HG03558 (cell line): ENCODE results near the gene PIK3R6.
"Not testable (repeated sequence)": the region's sequence is repeated elsewhere in the genome, so short reads cannot be mapped to it uniquely, and the experiment has no call there.

Experiments
- ATAC-seq: cut with Tn5 transposase; IDR thresholded peaks from one replicate; pipeline ENCODE4 v1.9.1; 2021; ENCODE audit warnings: moderate number of reproducible peaks; ENCODE audit not compliant: unreplicated experiment; ENCODE audit errors: extremely low read depth

The PIK3R6 gene

GRCh38 chr17:8894673-8895578, 27.5 kb upstream of the PIK3R6 start:
- no peak for ATAC-seq

- ATAC-seq = no peak
These were observed 26.8 kb upstream of the PIK3R6 start for GRCh38 chr17:8894202-8894671.

DNA sequence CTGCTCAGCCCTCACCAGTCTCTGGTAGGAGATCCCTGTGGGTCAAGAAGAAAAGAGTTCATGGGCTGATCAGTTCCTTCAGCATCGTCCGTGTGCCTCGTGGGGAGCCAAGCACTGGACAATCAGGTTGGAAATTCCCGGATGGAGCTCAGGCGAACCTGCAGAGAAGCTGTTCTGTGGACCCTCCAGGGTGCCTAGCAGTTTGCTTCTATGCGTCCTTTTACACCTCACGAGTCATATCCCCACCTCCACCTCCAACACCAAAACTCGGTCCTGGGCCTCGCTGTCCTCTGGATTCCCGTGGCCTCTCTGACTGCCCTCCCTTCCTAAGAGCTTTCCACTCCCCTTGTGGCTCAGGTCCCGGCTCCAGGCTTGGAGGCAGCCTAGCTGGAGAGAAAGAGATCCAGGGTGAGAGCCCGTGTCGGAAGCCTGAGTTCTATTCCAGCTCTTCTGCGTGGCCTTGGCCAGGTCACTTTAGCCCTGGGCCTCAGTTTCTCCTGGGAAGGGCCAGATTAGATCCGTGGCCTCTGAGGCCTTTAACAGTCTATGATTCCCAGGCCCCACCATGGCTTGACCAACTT, 26.2 kb upstream of the PIK3R6 start:
- ATAC-seq = no peak

DNA sequence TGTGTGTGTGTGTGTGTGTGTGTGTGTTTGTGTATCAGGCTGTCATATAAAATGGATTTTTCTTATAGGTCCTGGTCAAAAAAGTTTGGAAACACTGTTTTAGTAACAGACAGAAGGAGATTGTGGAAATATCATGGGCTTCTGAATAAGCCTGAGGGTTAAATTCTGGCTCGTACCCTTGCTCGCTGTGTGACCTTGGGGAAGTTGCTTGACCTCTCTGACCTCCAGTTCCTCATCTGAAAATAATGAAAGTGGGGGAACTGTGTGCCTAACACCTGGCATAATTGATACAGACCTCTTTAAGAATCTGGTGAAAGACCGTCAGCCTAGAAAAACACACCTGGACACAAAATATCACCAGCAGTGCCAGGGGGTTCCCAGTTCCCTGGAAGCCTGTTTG, 25.6 kb upstream of the PIK3R6 start:
- no peak for ATAC-seq

- no peak for ATAC-seq
These were observed 24.8 kb upstream of the PIK3R6 start for GRCh38 chr17:8892338-8892690.

DNA sequence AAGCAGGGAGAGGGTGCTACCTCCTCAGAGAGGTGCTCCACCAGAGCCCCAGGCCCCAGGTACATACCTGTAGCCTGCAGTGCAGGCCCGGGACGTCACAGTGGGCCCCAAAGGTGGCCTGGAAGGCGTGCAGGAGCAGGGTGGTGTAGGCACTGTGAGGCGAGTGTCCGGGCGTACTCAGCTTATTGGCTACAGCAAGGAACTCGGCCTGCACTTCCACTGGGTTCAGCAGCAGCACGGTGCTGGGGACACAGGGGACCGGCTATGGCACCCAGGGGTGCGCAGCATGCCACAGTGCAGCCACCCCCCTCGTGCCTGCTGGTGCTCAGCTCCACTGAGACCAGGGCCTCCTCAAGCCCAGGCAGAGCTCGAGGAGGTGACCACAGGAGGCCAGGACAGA, 23.2 kb upstream of the PIK3R6 start:
- no peak for ATAC-seq

DNA sequence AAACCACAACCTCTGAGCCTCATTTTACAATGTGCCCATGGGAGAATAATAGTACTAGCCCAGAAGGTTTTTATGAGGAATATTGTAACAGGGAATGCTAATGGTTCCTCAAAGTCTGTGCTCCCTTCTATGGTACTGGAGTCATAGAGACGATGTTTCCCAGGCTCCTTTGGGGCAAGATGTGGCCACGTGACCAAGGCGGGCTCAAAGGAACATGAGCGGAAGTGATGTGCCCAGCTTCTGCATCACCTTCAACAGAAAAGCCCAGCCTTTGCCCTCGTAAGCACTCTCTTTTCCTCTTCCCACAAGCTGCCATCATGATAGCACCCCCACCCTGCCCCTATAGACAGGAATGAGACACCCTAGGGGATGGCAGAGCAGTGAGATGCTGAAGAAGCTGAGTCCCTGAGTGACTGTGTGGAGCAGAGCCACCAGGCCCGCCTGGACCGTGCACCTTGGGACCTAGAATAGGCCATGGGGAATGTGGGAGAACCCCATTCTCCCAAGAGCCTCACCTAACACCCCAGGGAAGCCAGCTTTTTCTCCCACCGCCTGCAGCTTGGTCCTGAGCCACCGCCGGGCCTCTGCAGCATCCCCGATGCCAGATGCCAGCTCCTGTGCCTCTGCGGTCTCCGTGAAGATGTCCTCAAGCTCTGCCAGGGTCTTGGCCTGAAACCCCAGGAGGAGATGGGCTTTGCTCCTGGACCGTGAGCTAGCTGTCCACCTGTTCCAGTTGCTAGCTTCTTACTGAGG, 22.2 kb upstream of the PIK3R6 start:
- no peak for ATAC-seq

DNA sequence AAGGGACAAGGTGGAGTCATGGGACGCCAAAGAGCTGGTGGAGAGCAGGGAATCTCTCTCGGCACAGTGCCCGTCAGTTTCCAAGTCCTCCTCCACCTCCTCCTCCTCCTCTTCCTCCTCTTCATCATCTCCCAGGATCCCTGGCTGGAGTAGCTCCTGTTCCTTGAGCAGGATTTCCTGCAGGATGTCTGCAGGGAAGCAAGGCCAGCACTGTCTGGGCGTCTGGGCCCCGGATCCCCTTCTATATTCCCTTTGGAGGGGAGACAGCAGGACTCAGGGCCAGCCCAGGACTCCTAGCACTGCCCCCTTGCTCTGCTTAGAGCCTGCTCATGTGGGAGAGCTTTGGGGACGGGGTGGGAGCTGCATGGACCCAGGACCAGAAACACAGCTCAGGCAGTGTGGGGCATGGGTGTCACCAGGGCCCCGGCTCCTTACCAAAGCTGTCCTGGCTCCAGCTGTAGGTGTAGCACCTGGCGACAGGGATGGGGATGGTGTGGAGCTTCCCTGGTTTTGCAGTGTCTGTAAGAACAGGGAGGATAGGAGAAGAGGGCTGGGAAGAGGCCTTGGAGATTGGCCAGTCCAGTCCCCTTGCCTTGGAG, 21.3 kb upstream of the PIK3R6 start:
- no peak for ATAC-seq

- no peak for ATAC-seq
These were observed 20.6 kb upstream of the PIK3R6 start for GRCh38 chr17:8887834-8888703.

DNA sequence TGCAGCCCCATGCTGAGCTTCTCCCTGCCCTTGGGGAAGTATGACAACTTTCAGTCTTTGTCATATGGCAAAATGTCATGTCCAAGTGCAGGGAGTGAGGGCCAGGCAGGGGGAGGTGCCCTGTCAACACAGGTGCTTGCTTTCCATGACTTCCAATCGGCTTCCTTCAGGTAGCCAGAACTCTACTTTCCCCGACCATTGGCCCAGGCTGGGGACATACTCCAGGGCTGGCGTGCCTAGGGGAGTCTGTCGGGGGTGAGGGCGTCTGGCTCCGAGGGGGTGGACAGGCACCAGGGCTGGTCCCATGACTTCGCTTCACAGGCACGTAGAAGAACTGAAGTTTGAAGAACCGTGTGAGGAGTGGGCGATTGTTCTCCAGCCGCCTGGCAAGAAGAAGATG, 19.8 kb upstream of the PIK3R6 start:
- ATAC-seq = no peak

GRCh38 chr17:8885967-8886684, 18.7 kb upstream of the PIK3R6 start:
- no peak for ATAC-seq

GRCh38 chr17:8885163-8885966, 17.9 kb upstream of the PIK3R6 start:
- ATAC-seq = not testable (repeated sequence)

DNA sequence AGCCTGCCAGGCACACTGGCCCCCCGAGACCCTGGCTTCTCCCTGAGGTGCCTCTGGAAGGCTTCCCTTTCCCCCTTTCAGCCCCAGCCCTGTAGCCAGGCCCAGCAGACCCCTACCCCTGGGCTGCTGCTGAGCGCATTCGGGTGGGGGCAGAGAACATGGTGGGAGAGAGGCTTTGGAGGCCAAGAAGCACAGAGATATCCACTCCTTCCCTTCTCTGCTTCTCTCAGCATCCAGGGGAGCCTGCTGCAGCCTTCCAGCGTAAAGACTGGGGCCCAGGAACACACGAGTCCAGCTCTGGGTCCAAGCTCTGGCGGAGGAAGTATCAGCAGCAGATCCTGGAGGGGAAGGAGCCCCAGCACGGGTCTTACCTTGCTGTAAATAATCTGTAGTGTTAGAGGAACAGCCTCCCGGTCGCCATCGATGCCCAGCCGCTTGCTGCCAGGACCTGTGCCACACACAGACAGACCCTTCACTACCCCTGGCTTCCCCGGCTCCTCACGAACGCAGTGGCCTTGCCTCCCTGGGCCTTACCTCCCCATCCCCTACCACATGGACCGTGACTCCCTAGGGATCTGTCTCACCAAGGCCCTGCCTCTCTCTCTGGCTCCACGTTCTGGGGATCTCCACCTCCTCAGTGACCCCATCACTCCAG, 17.0 kb upstream of the PIK3R6 start:
- no peak for ATAC-seq

DNA sequence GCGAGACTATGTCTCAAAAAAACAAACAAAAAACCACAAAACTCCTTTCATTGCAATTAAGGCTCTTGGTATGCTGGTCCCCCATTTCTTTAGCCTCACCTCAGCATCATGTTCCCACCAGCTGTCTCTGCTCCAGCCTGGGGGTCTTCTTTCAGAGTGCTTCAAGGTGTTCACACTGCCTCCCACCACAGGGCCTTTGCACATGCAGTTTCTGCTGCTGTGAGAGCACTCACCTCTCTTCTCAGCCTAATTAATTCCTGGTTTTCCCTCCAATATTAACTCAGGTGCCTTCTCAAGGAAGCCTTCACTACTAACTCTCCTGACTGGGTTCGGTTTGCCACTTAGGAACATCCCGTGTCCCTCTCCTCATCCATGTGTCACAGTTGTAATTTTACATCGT, 15.9 kb upstream of the PIK3R6 start:
- ATAC-seq = no peak

DNA sequence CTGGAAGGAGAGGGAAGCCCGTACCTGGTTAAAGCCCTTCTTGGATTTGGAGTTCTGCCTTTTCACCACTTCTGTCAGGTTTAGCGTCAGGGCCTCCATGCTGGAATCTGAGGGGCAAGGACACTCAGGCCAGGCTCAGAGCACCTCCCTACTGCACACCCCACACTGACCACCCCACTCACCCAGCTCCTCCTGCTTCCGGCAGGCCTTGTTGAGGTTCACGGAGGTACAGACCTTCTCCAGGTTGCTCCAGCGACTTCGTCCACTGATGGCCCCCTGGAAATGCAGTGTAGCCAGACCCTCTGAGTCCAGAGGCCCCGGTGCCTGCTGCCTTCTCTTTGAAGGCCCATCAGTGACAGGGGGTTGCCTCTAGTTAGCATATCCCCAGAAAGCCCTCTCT, 14.1 kb upstream of the PIK3R6 start:
- no peak for ATAC-seq

- ATAC-seq = no peak
These were observed 13.0 kb upstream of the PIK3R6 start for GRCh38 chr17:8880466-8880865.

- ATAC-seq = no peak
These were observed 11.9 kb upstream of the PIK3R6 start for GRCh38 chr17:8879410-8879809.

DNA sequence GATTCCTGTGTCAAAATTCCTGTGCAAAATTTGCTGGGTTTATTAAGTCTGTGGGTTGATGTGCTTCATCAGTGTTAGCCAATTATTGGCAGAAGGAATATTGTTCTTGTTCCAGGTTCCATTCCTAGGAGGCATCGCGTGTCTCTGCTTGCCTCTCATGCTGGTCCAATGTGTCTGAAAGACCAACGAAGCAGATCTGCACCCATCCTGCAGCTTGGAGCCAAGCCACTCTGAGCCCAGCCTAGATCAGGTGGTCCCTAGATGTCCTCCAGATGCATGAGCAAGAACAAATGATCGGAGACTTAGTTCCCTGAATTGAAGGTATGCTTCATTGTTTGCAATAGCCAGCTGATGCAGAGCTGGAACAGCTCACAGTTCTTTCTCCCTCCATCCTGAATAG, 10.5 kb upstream of the PIK3R6 start:
- no peak for ATAC-seq
